GM12878 (cell line): ENCODE results near the gene CTSD. TPM values are rescaled to one million over a fixed set of nuclear protein-coding genes. Genes with fewer than 3 reads are reported as not detected.

ENCODE experiments used
- ATAC-seq: fragments of 200-7000 bp; cut with Tn5 transposase; 3 replicates; pipeline ENCODE4 v1.9.1; 2020; ENCODE audit warnings: mild to moderate bottlenecking, moderate library complexity
- Bru-seq: library from RNA; stranded (reverse); fragments of 400-500 nt; gene quantifications from one replicate; lab custom pipeline; 2021; lab: Mats Ljungman, UMichigan
- BruChase-seq, 2 experiments: library from RNA; stranded (reverse); fragments of 400-500 nt; gene quantifications; one replicate each; lab custom pipeline; 2021; lab: Mats Ljungman, UMichigan
- BruUV-seq: library from RNA; stranded (reverse); fragments of 400-500 nt; replicated peaks from 2 replicates; lab custom pipeline; 2021; lab: Mats Ljungman, UMichigan
- CTCF ChIA-PET: fragments of 300-600 bp; sonication (Branson Sonifier 250); formaldehyde crosslinking; extraction: SDS; loops from one replicate; lab custom pipeline; 2021; ENCODE audit warnings: inconsistent platforms; lab: Yijun Ruan, JAX
- POLR2A ChIA-PET: fragments of 350-600 bp; formaldehyde crosslinking; extraction: SDS; loops from one replicate; lab custom pipeline; 2021; ENCODE audit warnings: inconsistent platforms; lab: Charles Lee
- RAD21 ChIA-PET: fragments of 300-600 bp; sonication (Branson Sonifier 250); formaldehyde crosslinking; loops from one replicate; lab custom pipeline; 2023; ENCODE audit warnings: antibody characterized with exemption; ENCODE audit not compliant: unreplicated experiment; lab: Charles Lee
- SMC1A ChIA-PET: fragments of 300-600 bp; sonication (Branson Sonifier 250); formaldehyde crosslinking; loops from one replicate; lab custom pipeline; 2023; ENCODE audit not compliant: unreplicated experiment, uncharacterized antibody; lab: Charles Lee
- DNase-seq: peaks from one replicate; pipeline ENCODE4 v3.0.0-alpha.2; 2011; ENCODE audit warnings: low read depth, low spot score
- FAIRE-seq: peaks from 3 replicates; lab custom pipeline; 2011; peaks lifted over from hg19 to GRCh38; lab: Jason Lieb, UNC
- H2AFZ ChIP-seq: 2 replicates; pipeline ENCODE4 v1.6.0; 2011; ENCODE audit warnings: low read depth, low read length, control low read depth; ENCODE audit not compliant: control insufficient read depth
- H3K27ac ChIP-seq: 2 replicates; pipeline ENCODE4 v1.5.1; 2011; ENCODE audit warnings: control low read depth; ENCODE audit not compliant: control insufficient read depth, insufficient read depth
- H3K27me3 ChIP-seq, 2 experiments: replicated peaks in 1 of 2; 2 replicates each; pipeline versions ENCODE4 v1.6.0 to v1.6.1; 2011; ENCODE audit warnings: low read length in 1 of 2; ENCODE audit not compliant: control insufficient read depth in 2 of 2, insufficient read depth in 2 of 2
- H3K36me3 ChIP-seq, 2 experiments: 2 replicates each; pipeline ENCODE4 v1.5.1; 2011; ENCODE audit warnings: low read length in 1 of 2; ENCODE audit not compliant: control insufficient read depth in 2 of 2, insufficient read depth in 2 of 2
- H3K4me1 ChIP-seq: 2 replicates; pipeline ENCODE4 v1.6.1; 2011; ENCODE audit warnings: mild to moderate bottlenecking, low read length, moderate library complexity, mixed read lengths; ENCODE audit not compliant: control insufficient read depth, insufficient read depth
- H3K4me2 ChIP-seq: 2 replicates; pipeline ENCODE4 v1.6.0; 2011; ENCODE audit warnings: control low read depth; ENCODE audit not compliant: control insufficient read depth, insufficient read depth
- H3K4me3 ChIP-seq: fragments of 200-600 bp; sonication (generic); 2 replicates; pipeline ENCODE4 v1.5.1; 2016
- H3K79me2 ChIP-seq: 2 replicates; pipeline ENCODE4 v1.6.0; 2011; ENCODE audit warnings: low read length; ENCODE audit not compliant: control insufficient read depth, insufficient read depth
- H3K9ac ChIP-seq: 2 replicates; pipeline ENCODE4 v1.8.0; 2011; ENCODE audit warnings: low read length, control low read depth, mixed read lengths; ENCODE audit not compliant: control insufficient read depth, insufficient read depth
- H3K9me3 ChIP-seq: replicated peaks from 3 replicates; pipeline ENCODE4 v1.5.1; 2011; ENCODE audit warnings: mild to moderate bottlenecking, low read length; ENCODE audit not compliant: control insufficient read depth, insufficient read depth
- H4K20me1 ChIP-seq: 2 replicates; pipeline ENCODE4 v1.6.0; 2011; ENCODE audit not compliant: control insufficient read depth, insufficient read depth
- NR2C1 ChIP-seq: fragments of 450-650 bp; IDR thresholded peaks from 2 replicates; pipeline ENCODE4 v1.6.1; 2017; ENCODE audit warnings: antibody characterized with exemption, mild to moderate bottlenecking, moderate library complexity
- NR2C2 ChIP-seq: IDR thresholded peaks from 2 replicates; pipeline ENCODE4 v1.6.1; 2011; ENCODE audit warnings: borderline replicate concordance, low read depth; ENCODE audit not compliant: control insufficient read depth, insufficient read length
- NR2F1 ChIP-seq: fragments of 450-650 bp; conservative IDR thresholded peaks from 2 replicates; pipeline ENCODE4 v1.6.1; 2017; ENCODE audit warnings: mild to moderate bottlenecking
- POLR2AphosphoS2 ChIP-seq: IDR thresholded peaks from 2 replicates; pipeline ENCODE4 v1.6.1; 2011; ENCODE audit warnings: low read depth, mild to moderate bottlenecking, low read length, improper control_type of control experiment, moderate library complexity
- RB1 ChIP-seq: fragments of 450-650 bp; formaldehyde crosslinking; IDR thresholded peaks from 2 replicates; pipeline ENCODE4 v1.6.1; 2017; ENCODE audit warnings: mild to moderate bottlenecking, borderline replicate concordance
- RCOR1 ChIP-seq: conservative IDR thresholded peaks from 2 replicates; pipeline ENCODE4 v1.6.1; 2012; ENCODE audit warnings: low read depth, low read length, improper control_type of control experiment
- REST ChIP-seq: IDR thresholded peaks from 2 replicates; pipeline ENCODE4 v1.6.1; 2012; ENCODE audit warnings: mild to moderate bottlenecking, low read depth, low read length
- SUPT20H ChIP-seq: IDR thresholded peaks from 2 replicates; pipeline ENCODE4 v1.6.1; 2011; ENCODE audit warnings: low read depth, mild to moderate bottlenecking, low read length, moderate library complexity, borderline replicate concordance; ENCODE audit not compliant: control insufficient read depth
- TARDBP ChIP-seq: IDR thresholded peaks from 2 replicates; pipeline ENCODE4 v1.6.1; 2016; ENCODE audit warnings: borderline replicate concordance
- WGBS: methylation state at CpG from one replicate; pipeline ENCODE4 v1.1.6; 2016; ENCODE audit warnings: low lambda C conversion rate; ENCODE audit not compliant: insufficient replicate concordance, insufficient coverage; ENCODE audit errors: missing lambda C conversion rate; 5-methylcytosine and 5-hydroxymethylcytosine counted together
- in situ Hi-C: fragments of 300-500 bp; cut with MboI; formaldehyde crosslinking; loops from 9 replicates; pipeline ENCODE4 v1.14.3; 2018; ENCODE audit warnings: mixed read lengths
- intact Hi-C: fragments of 100-400 bp; cut with micrococcal nuclease; formaldehyde crosslinking; loops from one replicate; pipeline ENCODE4 v1.14.2; 2022; ENCODE audit not compliant: unreplicated experiment
- long read RNA-seq, 2 experiments: library from polyadenylated mRNA; unstranded; transcript quantifications; one replicate each; pipeline ENCODE4 v2.0.0, GENCODE V29; 2019 to 2020
- polyA minus RNA-seq, 3 experiments: library from RNA; depleted of rRNA, polyadenylated mRNA; stranded (reverse); fragments of >200 nt; gene quantifications; 2 replicates each; pipeline ENCODE4 v1.2.3, GENCODE V29; 2011
- polyA plus RNA-seq, 11 experiments: library from polyadenylated mRNA; depleted of rRNA in 4 of 11; unstranded in 6 of 11; stranded (reverse) in 5 of 11; fragments of >200 nt; fragmentation: Nextera tagmentation in 4 of 11; fragmentation: Illumina TruSeq in 1 of 11; extraction: Ambion mirVana in 4 of 11; extraction: Trizol in 1 of 11; gene quantifications; 1 replicate in 1 of 11; 2 replicates in 10 of 11; pipeline versions ENCODE4 v1.2.1 to v1.2.3, GENCODE V29; 2011 to 2016; ENCODE audit warnings: inconsistent platforms in 2 of 11, missing spikeins in 2 of 11, low read depth in 1 of 11
- total RNA-seq, 4 experiments: library from RNA; depleted of rRNA in 3 of 4; stranded (reverse); fragments of >200 nt in 3 of 4; fragmentation: Illumina TruSeq in 1 of 4; extraction: Trizol in 1 of 4; gene quantifications; 2 replicates each; pipeline versions ENCODE4 v1.2.1 to v1.2.3, GENCODE V29; 2013 to 2021
- TF ChIP-seq, protein P1 (sequence below): IDR thresholded peaks from 2 replicates; pipeline ENCODE4 v1.6.1; 2011; ENCODE audit warnings: low read depth, low read length, improper control_type of control experiment, borderline replicate concordance
- TF ChIP-seq, protein P2 (sequence below): fragments of 450-650 bp; IDR thresholded peaks from 2 replicates; pipeline ENCODE4 v1.6.1; 2017; ENCODE audit warnings: mild to moderate bottlenecking

The CTSD gene
- 28.3 and 31.2 TPM in 2 replicates for total RNA-seq (2013; cell fraction: nucleolus; rRNA removed)
- total RNA-seq (2014; rRNA removed): 29.3 and 38.6 TPM in 2 replicates
- total RNA-seq (2014; rRNA removed; fragmentation: Illumina TruSeq; extraction: Trizol): 10.3 and 13.3 TPM in 2 replicates
- total RNA-seq (2021): 49.8 and 51.9 TPM in 2 replicates
- 21.7 TPM for polyA plus RNA-seq (2011; ENCODE audit: low read depth)
- polyA plus RNA-seq (2011; rRNA removed): 4.4 and 16.4 TPM in 2 replicates
- polyA plus RNA-seq (2011; cell fraction: cytosol; rRNA removed): 27.6 and 27.9 TPM in 2 replicates
- polyA plus RNA-seq (2011; cell fraction: nucleus; rRNA removed): 31.4 and 38.8 TPM in 2 replicates
- polyA plus RNA-seq (2012): 32.1 and 38.5 TPM in 2 replicates
- polyA plus RNA-seq (2014; fragmentation: Illumina TruSeq; extraction: Trizol): 1.9 and 22.0 TPM in 2 replicates
- 1 to 10 TPM in 1 of 2 experiments, under 1 TPM in 1; 0.42 to 3.4 TPM for polyA plus RNA-seq (2014; fragmentation: Nextera tagmentation; extraction: Ambion mirVana)
- polyA plus RNA-seq (2014; rRNA removed): 27.9 and 35.8 TPM in 2 replicates
- 10 to 100 TPM; 43.4 to 54.6 TPM for polyA plus RNA-seq (2016; fragmentation: Nextera tagmentation; extraction: Ambion mirVana)
- 17.6 and 42.1 TPM in 2 replicates for polyA minus RNA-seq (2011; rRNA and poly(A)+ RNA removed)
- 19.3 and 22.7 TPM in 2 replicates for polyA minus RNA-seq (2011; cell fraction: cytosol; rRNA and poly(A)+ RNA removed)
- 8.3 and 11.8 TPM in 2 replicates for polyA minus RNA-seq (2011; cell fraction: nucleus; rRNA and poly(A)+ RNA removed)
- Bru-seq, nascent RNA: percentile 63 among the genes with signal in this experiment
- BruChase-seq, experiment 1, labeled RNA remaining after a 6-hour chase: percentile 91 among the genes with signal in this experiment
- percentile 85 among the genes with signal in this experiment for BruChase-seq, experiment 2, labeled RNA remaining after a 2-hour chase
- long read RNA-seq, experiment 1, transcript CTSD-201 (9 exons, 2,123 nt): major isoform, 44 of 49 reads
- long read RNA-seq, experiment 1, partial matches to known transcripts: 2 of 49 reads
- long read RNA-seq, experiment 1, other reads (novel, unspliced or antisense): 2 of 49 reads
- long read RNA-seq, experiment 2, partial matches to known transcripts: 1 of 6 reads
- long read RNA-seq, experiment 2, other reads (novel, unspliced or antisense): 0 of 6 reads

DNA sequence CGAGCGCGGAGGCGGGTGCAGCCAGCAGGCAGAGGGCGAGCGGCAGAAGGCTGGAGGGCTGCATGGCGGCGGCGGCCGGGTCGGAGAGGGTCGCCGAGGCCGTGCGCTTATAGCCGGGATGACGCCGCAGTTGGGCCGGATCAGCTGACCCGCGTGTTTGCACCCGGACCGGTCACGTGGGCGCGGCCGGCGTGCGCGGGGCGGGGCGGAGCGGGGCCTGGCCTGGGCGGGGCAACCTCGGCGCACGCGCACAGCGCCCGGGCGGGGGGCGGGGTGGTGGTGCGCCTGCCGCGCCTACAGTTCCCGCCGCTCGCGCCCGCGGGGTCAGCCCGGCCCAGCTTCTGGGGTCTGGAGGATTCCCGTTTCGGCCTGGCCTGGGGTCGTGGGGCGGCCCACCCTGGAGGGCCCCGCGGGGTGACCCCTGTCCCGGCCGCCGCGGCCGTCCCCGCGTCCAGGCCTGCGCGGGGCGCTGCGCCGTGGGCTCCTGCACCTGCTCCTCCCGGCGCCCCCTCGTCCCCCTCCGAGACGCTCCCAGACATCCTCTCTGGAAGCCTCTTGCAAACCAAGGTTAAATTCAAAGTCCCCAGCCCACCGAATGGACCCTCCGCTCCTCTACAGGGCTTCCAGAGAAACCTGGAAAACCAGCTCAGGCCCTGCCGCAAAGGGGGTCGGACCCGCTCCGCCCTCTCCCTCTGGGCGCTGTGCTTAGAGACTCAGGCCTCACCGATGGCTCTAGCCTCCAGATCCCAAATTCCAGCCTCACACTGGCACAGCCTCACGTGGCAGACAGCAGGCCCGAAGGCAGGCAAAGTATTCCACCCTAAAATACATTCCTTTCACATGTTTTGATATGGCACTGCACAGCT lies at the start of gene CTSD:
Gene CTSD, minus strand, starts transcription at position 132 of the 866 bp plus-strand sequence. Its CDS starts 68 bp downstream, at position 64.
- H4K20me1 ChIP-seq: no peaks in the 10 kb centered on the region; the same call in 1 of the 2 replicates
- H3K36me3 ChIP-seq: no peaks in the 10 kb centered on the region
- H3K79me2 ChIP-seq: peaks cover 2% of the 10 kb centered on the region
- H3K4me3 ChIP-seq: peak within 1 kb of the TSS; percentile 91
- peak within 1 kb of the TSS; percentile 72 for H3K9ac ChIP-seq
- ChIA-PET RAD21 (interaction anchor here (1.4 kb wide), 1 partner anchor 70 kb away, joined by 6 read pairs; no protein-coding TSS in a partner anchor), SMC1A (no interaction called here), POLR2A (interaction anchor here (0.6 kb wide), 1 partner anchor 82 kb away, joined by 3 read pairs; no protein-coding TSS in a partner anchor), CTCF (interaction anchor here (0.5 to 1.1 kb wide), 6 partner anchors 50 to 237 kb away, joined by 3 to 7 read pairs (median 3); no protein-coding TSS in a partner anchor)
- H3K27me3 ChIP-seq: no peaks in the 10 kb centered on the region
- no TSS peak for BruUV-seq
- WGBS: 12% methylated on average over 31 of the region's 85 CpGs
- FAIRE-seq (peak; percentile 90), DNase-seq (no peak), ATAC-seq (peak; percentile 91)
- peak within 1 kb of the TSS; percentile 97 for H3K4me2 ChIP-seq
- in situ Hi-C loops: no loop called here
- no peaks in the 10 kb centered on the region for H3K9me3 ChIP-seq
- peak within 1 kb of the TSS; percentile 79 for H2AFZ ChIP-seq
- intact Hi-C loops: no loop called here
- H3K27ac ChIP-seq: peak within 1 kb of the TSS; percentile 53
- peaks cover 16% of the 10 kb centered on the region for H3K4me1 ChIP-seq
- TF ChIP-seq, protein P1, sequence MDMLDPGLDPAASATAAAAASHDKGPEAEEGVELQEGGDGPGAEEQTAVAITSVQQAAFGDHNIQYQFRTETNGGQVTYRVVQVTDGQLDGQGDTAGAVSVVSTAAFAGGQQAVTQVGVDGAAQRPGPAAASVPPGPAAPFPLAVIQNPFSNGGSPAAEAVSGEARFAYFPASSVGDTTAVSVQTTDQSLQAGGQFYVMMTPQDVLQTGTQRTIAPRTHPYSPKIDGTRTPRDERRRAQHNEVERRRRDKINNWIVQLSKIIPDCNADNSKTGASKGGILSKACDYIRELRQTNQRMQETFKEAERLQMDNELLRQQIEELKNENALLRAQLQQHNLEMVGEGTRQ: peak; percentile 89
- TF ChIP-seq SUPT20H (no peak), POLR2AphosphoS2 (no peak; the same call in 1 of the 2 replicates), NR2C1 (0 out of 2 replicates have a peak, but pooled peaks have one; percentile 16), NR2F1 (peak; percentile 84), REST (no peak), RCOR1 (no peak), RB1 (peak; percentile 82; the same call in 1 of the 2 replicates), TARDBP (no peak), NR2C2 (no peak)
- TF ChIP-seq, protein P2, sequence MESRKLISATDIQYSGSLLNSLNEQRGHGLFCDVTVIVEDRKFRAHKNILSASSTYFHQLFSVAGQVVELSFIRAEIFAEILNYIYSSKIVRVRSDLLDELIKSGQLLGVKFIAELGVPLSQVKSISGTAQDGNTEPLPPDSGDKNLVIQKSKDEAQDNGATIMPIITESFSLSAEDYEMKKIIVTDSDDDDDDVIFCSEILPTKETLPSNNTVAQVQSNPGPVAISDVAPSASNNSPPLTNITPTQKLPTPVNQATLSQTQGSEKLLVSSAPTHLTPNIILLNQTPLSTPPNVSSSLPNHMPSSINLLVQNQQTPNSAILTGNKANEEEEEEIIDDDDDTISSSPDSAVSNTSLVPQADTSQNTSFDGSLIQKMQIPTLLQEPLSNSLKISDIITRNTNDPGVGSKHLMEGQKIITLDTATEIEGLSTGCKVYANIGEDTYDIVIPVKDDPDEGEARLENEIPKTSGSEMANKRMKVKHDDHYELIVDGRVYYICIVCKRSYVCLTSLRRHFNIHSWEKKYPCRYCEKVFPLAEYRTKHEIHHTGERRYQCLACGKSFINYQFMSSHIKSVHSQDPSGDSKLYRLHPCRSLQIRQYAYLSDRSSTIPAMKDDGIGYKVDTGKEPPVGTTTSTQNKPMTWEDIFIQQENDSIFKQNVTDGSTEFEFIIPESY: no peak
